ENCODE measurements around the gene METTL25B. TPM values are rescaled to one million over a fixed set of nuclear protein-coding genes. Genes with fewer than 3 reads are reported as not detected.
A peak's percentile ranks its signal among the peaks of the same experiment; 100 is the strongest.
"Not testable (repeated sequence)": the region's sequence is repeated elsewhere in the genome, so short reads cannot be mapped to it uniquely, and the experiment has no call there.

METTL25B gene
- total and polyA plus RNA-seq, 4 donors = 8.1 to 36.0 (median 31.6) TPM

- peaks cover 7% of the 10 kb centered on the region for H3K36me3 ChIP-seq (ENCODE audit: control insufficient read depth, insufficient read depth, low read length)
- peak overlapping the region; percentile 85 for H3K4me3 ChIP-seq (ENCODE audit: low read depth, low read length)
- H3K4me1 ChIP-seq (ENCODE audit: control insufficient read depth, insufficient read depth, low read length) = peaks cover 38% of the 10 kb centered on the region
- H3K27me3 ChIP-seq (ENCODE audit: control insufficient read depth, insufficient read depth, low read length) = no peaks in the 10 kb centered on the region
- no peak for DNase-seq (ENCODE audit: low read depth in 4 of 6, low spot score in 6 of 6)
- H3K27ac ChIP-seq (ENCODE audit: low read depth, low read length) = no peak overlapping the region
- no peaks in the 10 kb centered on the region for H3K9me3 ChIP-seq (ENCODE audit: control insufficient read depth, insufficient read depth, low read length)
- no CpG with 5 or more reads among the region's 1 CpG for WGBS (ENCODE audit: insufficient coverage)
Measured at GRCh38 chr1:156752843-156753482, 24.7 kb downstream of the METTL25B start.

- H3K4me1 ChIP-seq (ENCODE audit: control insufficient read depth, insufficient read depth, low read length) = peaks cover 25% of the 10 kb centered on the region
- H3K27ac ChIP-seq (ENCODE audit: low read depth, low read length) = no peak overlapping the region
- H3K9me3 ChIP-seq (ENCODE audit: control insufficient read depth, insufficient read depth, low read length) = no peaks in the 10 kb centered on the region
- H3K36me3 ChIP-seq (ENCODE audit: control insufficient read depth, insufficient read depth, low read length) = peaks cover 3% of the 10 kb centered on the region
- H3K27me3 ChIP-seq (ENCODE audit: control insufficient read depth, insufficient read depth, low read length) = no peaks in the 10 kb centered on the region
- no peak for DNase-seq (ENCODE audit: low read depth in 4 of 6, low spot score in 6 of 6)
- no peak overlapping the region for H3K4me3 ChIP-seq (ENCODE audit: low read depth, low read length)
- WGBS (ENCODE audit: insufficient coverage) = 80% methylated on average over 6 of the region's 8 CpGs
Measured at GRCh38 chr1:156754219-156754618, 25.9 kb downstream of the METTL25B start.

- Histone ChIP-seq H3K27me3 (ENCODE audit: control insufficient read depth, insufficient read depth, low read length) (no peaks in the 10 kb centered on the region), H3K27ac (ENCODE audit: low read depth, low read length) (no peak overlapping the region), H3K4me1 (ENCODE audit: control insufficient read depth, insufficient read depth, low read length) (peaks cover 12% of the 10 kb centered on the region), H3K4me3 (ENCODE audit: low read depth, low read length) (no peak overlapping the region), H3K36me3 (ENCODE audit: control insufficient read depth, insufficient read depth, low read length) (no peaks in the 10 kb centered on the region), H3K9me3 (ENCODE audit: control insufficient read depth, insufficient read depth, low read length) (no peaks in the 10 kb centered on the region)
- WGBS (ENCODE audit: insufficient coverage) = no CpG with 5 or more reads among the region's 5 CpGs
- DNase-seq (ENCODE audit: low read depth in 4 of 6, low spot score in 6 of 6) = no peak
Measured at GRCh38 chr1:156755527-156755950, 27.3 kb downstream of the METTL25B start.

- Histone ChIP-seq H3K4me1 (ENCODE audit: control insufficient read depth, insufficient read depth, low read length) (peaks cover 11% of the 10 kb centered on the region), H3K36me3 (ENCODE audit: control insufficient read depth, insufficient read depth, low read length) (no peaks in the 10 kb centered on the region), H3K9me3 (ENCODE audit: control insufficient read depth, insufficient read depth, low read length) (no peaks in the 10 kb centered on the region), H3K27me3 (ENCODE audit: control insufficient read depth, insufficient read depth, low read length) (no peaks in the 10 kb centered on the region), H3K4me3 (ENCODE audit: low read depth, low read length) (no peak overlapping the region), H3K27ac (ENCODE audit: low read depth, low read length) (no peak overlapping the region)
- WGBS (ENCODE audit: insufficient coverage) = 100% methylated on average over 1 of the region's 1 CpG
- DNase-seq (ENCODE audit: low read depth in 4 of 6, low spot score in 6 of 6) = no peak
Measured at GRCh38 chr1:156756355-156756754, 28.1 kb downstream of the METTL25B start.

- not testable (repeated sequence) for H3K4me1 ChIP-seq (ENCODE audit: control insufficient read depth, insufficient read depth, low read length); DNase-seq (ENCODE audit: low read depth in 4 of 6, low spot score in 6 of 6); H3K27me3 ChIP-seq (ENCODE audit: control insufficient read depth, insufficient read depth, low read length); H3K4me3 ChIP-seq (ENCODE audit: low read depth, low read length); H3K27ac ChIP-seq (ENCODE audit: low read depth, low read length); H3K36me3 ChIP-seq (ENCODE audit: control insufficient read depth, insufficient read depth, low read length); H3K9me3 ChIP-seq (ENCODE audit: control insufficient read depth, insufficient read depth, low read length)
- 96% methylated on average over 9 of the region's 10 CpGs for WGBS (ENCODE audit: insufficient coverage)
Measured at GRCh38 chr1:156757572-156758253, 29.4 kb downstream of the METTL25B start.

- no peaks in the 10 kb centered on the region for H3K9me3 ChIP-seq (ENCODE audit: control insufficient read depth, insufficient read depth, low read length)
- no peak for DNase-seq (ENCODE audit: low read depth in 4 of 6, low spot score in 6 of 6)
- no peaks in the 10 kb centered on the region for H3K36me3 ChIP-seq (ENCODE audit: control insufficient read depth, insufficient read depth, low read length)
- 29% methylated on average over 1 of the region's 6 CpGs for WGBS (ENCODE audit: insufficient coverage)
- no peaks in the 10 kb centered on the region for H3K27me3 ChIP-seq (ENCODE audit: control insufficient read depth, insufficient read depth, low read length)
- no peak overlapping the region for H3K4me3 ChIP-seq (ENCODE audit: low read depth, low read length)
- H3K27ac ChIP-seq (ENCODE audit: low read depth, low read length) = no peak overlapping the region
- H3K4me1 ChIP-seq (ENCODE audit: control insufficient read depth, insufficient read depth, low read length) = no peaks in the 10 kb centered on the region
Measured at GRCh38 chr1:156760092-156760795, 32.0 kb downstream of the METTL25B start.

GRCh38 chr1:156760796-156761104 is 32.5 kb downstream of the METTL25B start:
- Histone ChIP-seq H3K27ac (ENCODE audit: low read depth, low read length) (no peak overlapping the region), H3K36me3 (ENCODE audit: control insufficient read depth, insufficient read depth, low read length) (no peaks in the 10 kb centered on the region), H3K27me3 (ENCODE audit: control insufficient read depth, insufficient read depth, low read length) (no peaks in the 10 kb centered on the region), H3K9me3 (ENCODE audit: control insufficient read depth, insufficient read depth, low read length) (no peaks in the 10 kb centered on the region), H3K4me3 (ENCODE audit: low read depth, low read length) (no peak overlapping the region), H3K4me1 (ENCODE audit: control insufficient read depth, insufficient read depth, low read length) (no peaks in the 10 kb centered on the region)
- 97% methylated on average over 2 of the region's 4 CpGs for WGBS (ENCODE audit: insufficient coverage)
- DNase-seq (ENCODE audit: low read depth in 4 of 6, low spot score in 6 of 6) = no peak

GRCh38 chr1:156765136-156765535 is 36.9 kb downstream of the METTL25B start:
- peaks cover 15% of the 10 kb centered on the region for H3K4me1 ChIP-seq (ENCODE audit: control insufficient read depth, insufficient read depth, low read length)
- H3K27me3 ChIP-seq (ENCODE audit: control insufficient read depth, insufficient read depth, low read length); H3K36me3 ChIP-seq (ENCODE audit: control insufficient read depth, insufficient read depth, low read length); H3K27ac ChIP-seq (ENCODE audit: low read depth, low read length); H3K9me3 ChIP-seq (ENCODE audit: control insufficient read depth, insufficient read depth, low read length); H3K4me3 ChIP-seq (ENCODE audit: low read depth, low read length); DNase-seq (ENCODE audit: low read depth in 4 of 6, low spot score in 6 of 6): not testable (repeated sequence)
- WGBS (ENCODE audit: insufficient coverage) = 92% methylated on average over 7 of the region's 15 CpGs

GRCh38 chr1:156765666-156766065 is 37.4 kb downstream of the METTL25B start:
- no peak overlapping the region for H3K27ac ChIP-seq (ENCODE audit: low read depth, low read length)

More at GRCh38 chr1:156765666-156766065, 37.4 kb downstream of the METTL25B start:
- no peaks in the 10 kb centered on the region for H3K27me3 ChIP-seq (ENCODE audit: control insufficient read depth, insufficient read depth, low read length)
- H3K4me1 ChIP-seq (ENCODE audit: control insufficient read depth, insufficient read depth, low read length) = peaks cover 15% of the 10 kb centered on the region
- no peaks in the 10 kb centered on the region for H3K9me3 ChIP-seq (ENCODE audit: control insufficient read depth, insufficient read depth, low read length)
- no peak for DNase-seq (ENCODE audit: low read depth in 4 of 6, low spot score in 6 of 6)
- no peak overlapping the region for H3K4me3 ChIP-seq (ENCODE audit: low read depth, low read length)
- no peaks in the 10 kb centered on the region for H3K36me3 ChIP-seq (ENCODE audit: control insufficient read depth, insufficient read depth, low read length)
- no CpG with 5 or more reads among the region's 5 CpGs for WGBS (ENCODE audit: insufficient coverage)

All from spinal cord (tissue), 10 donors.